CD4-positive, alpha-beta memory T cell (primary cell): ENCODE measurements around the gene HTR7. TPM values are rescaled to one million over a fixed set of nuclear protein-coding genes. Genes with fewer than 3 reads are reported as not detected.

Source experiments
- CTCF ChIA-PET: fragments of 350-600 bp; sonication (Branson Sonifier 250); formaldehyde crosslinking; loops from one replicate; lab custom pipeline; 2021; ENCODE audit warnings: inconsistent platforms; ENCODE audit not compliant: partially characterized antibody; lab: Charles Lee
- POLR2A ChIA-PET: fragments of 350-600 bp; sonication (Branson Sonifier 250); formaldehyde crosslinking; loops from one replicate; lab custom pipeline; 2021; ENCODE audit not compliant: partially characterized antibody; lab: Charles Lee
- DNase-seq, 5 donors: peaks; one replicate each; pipeline versions ENCODE4 v3.0.0 to v3.0.0-alpha.2; 2020 to 2022; ENCODE audit warnings: mixed read lengths in 1 of 5
- H3K27ac ChIP-seq: one replicate; pipeline ENCODE4 v1.7.0; 2013; ENCODE audit warnings: low read depth, low read length
- H3K27me3 ChIP-seq: 2 replicates; pipeline ENCODE4 v1.7.0; 2013; ENCODE audit warnings: mild to moderate bottlenecking, low read length, moderate library complexity; ENCODE audit not compliant: insufficient read depth
- H3K36me3 ChIP-seq: 2 replicates; pipeline ENCODE4 v1.7.0; 2013; ENCODE audit warnings: mild to moderate bottlenecking, low read length, moderate library complexity; ENCODE audit not compliant: insufficient read depth
- H3K4me1 ChIP-seq: 2 replicates; pipeline ENCODE4 v1.7.0; 2013; ENCODE audit warnings: mild to moderate bottlenecking, low read length, moderate library complexity; ENCODE audit not compliant: insufficient read depth
- H3K4me3 ChIP-seq, 2 donors: one replicate each; pipeline ENCODE4 v1.7.0; 2013; ENCODE audit warnings: low read length in 2 of 2, mild to moderate bottlenecking in 1 of 2
- H3K9me3 ChIP-seq, 2 donors: one replicate each; pipeline ENCODE4 v1.7.0; 2013; ENCODE audit warnings: low read length in 2 of 2, control low read depth in 1 of 2; ENCODE audit not compliant: control insufficient read depth in 1 of 2
- H3K27ac Mint-ChIP-seq, 7 donors: one replicate each; pipeline ENCODE4 v1.8.0; 2020 to 2021; ENCODE audit warnings: mixed read lengths in 7 of 7, mild to moderate bottlenecking in 6 of 7, inconsistent platforms in 3 of 7, moderate library complexity in 3 of 7
- H3K27me3 Mint-ChIP-seq, 2 donors: one replicate each; pipeline ENCODE4 v1.8.0; 2020 to 2021; ENCODE audit warnings: mixed read lengths in 2 of 2
- H3K36me3 Mint-ChIP-seq, 2 donors: one replicate each; pipeline ENCODE4 v1.8.0; 2020 to 2021; ENCODE audit warnings: mixed read lengths in 2 of 2, inconsistent platforms in 1 of 2, mild to moderate bottlenecking in 1 of 2
- H3K4me1 Mint-ChIP-seq, 4 donors: one replicate each; pipeline ENCODE4 v1.8.0; 2020 to 2021; ENCODE audit warnings: mixed read lengths in 4 of 4, mild to moderate bottlenecking in 1 of 4
- H3K4me3 Mint-ChIP-seq, 8 donors: one replicate each; pipeline ENCODE4 v1.8.0; 2020 to 2021; ENCODE audit warnings: mixed read lengths in 8 of 8, mild to moderate bottlenecking in 7 of 8, moderate library complexity in 6 of 8, inconsistent platforms in 3 of 8
- H3K9me3 Mint-ChIP-seq, 8 donors: one replicate each; pipeline ENCODE4 v1.8.0; 2020 to 2021; ENCODE audit warnings: mixed read lengths in 8 of 8, mild to moderate bottlenecking in 5 of 8, inconsistent platforms in 3 of 8, moderate library complexity in 1 of 8
- intact Hi-C: fragments of 100-400 bp; cut with micrococcal nuclease; formaldehyde crosslinking; loops from one replicate; pipeline ENCODE4 v1.15.1; 2023
- polyA plus RNA-seq, 2 donors: library from polyadenylated mRNA; unstranded; fragments of 300-500 nt; fragmentation: Illumina TruSeq; gene quantifications; one replicate each; pipeline ENCODE4 v1.2.3, GENCODE V29; 2021
- total RNA-seq, 2 experiments: library from RNA; stranded (reverse); gene quantifications; one replicate each; pipeline ENCODE4 v1.2.3, GENCODE V29; 2021

HTR7 gene
- total and polyA plus RNA-seq, 4 experiments from 2014 or later, result not detected

- no peak for DNase-seq
- H3K9me3 ChIP-seq, result no peaks in the 10 kb centered on the region
- Mint-ChIP-seq H3K27ac (no peak overlapping the region), H3K9me3 (peaks cover 0 to 11% (median 8%) of the 10 kb centered on the region in 8 donors), H3K27me3 (peaks cover 1 to 5% of the 10 kb centered on the region in 2 donors), H3K36me3 (no peaks in the 10 kb centered on the region), H3K4me1 (no peaks in the 10 kb centered on the region), H3K4me3 (no peak overlapping the region)
- ChIA-PET POLR2A (no interaction called here), CTCF (interaction anchor here (1.8 kb wide), 1 partner anchor 11 kb away, joined by 7 read pairs; no protein-coding TSS in a partner anchor)
- no peaks in the 10 kb centered on the region for H3K27me3 ChIP-seq
- no peaks in the 10 kb centered on the region for H3K4me1 ChIP-seq
- intact Hi-C loops, result no loop called here
- H3K4me3 ChIP-seq, result no peak overlapping the region
- no peak overlapping the region for H3K27ac ChIP-seq
- no peaks in the 10 kb centered on the region for H3K36me3 ChIP-seq
These were observed 58.7 kb downstream of the HTR7 start for GRCh38 chr10:90799172-90799571.

- no peaks in the 10 kb centered on the region for H3K27me3 ChIP-seq
- no peak for DNase-seq
- H3K27me3 Mint-ChIP-seq, result peaks cover 3 to 5% of the 10 kb centered on the region in 2 donors
- no peaks in the 10 kb centered on the region for H3K36me3 ChIP-seq
- no peaks in the 10 kb centered on the region for H3K4me1 Mint-ChIP-seq
- no peaks in the 10 kb centered on the region for H3K36me3 Mint-ChIP-seq
- no peak overlapping the region for H3K27ac Mint-ChIP-seq
- no peak overlapping the region for H3K4me3 ChIP-seq
- ChIA-PET CTCF (interaction anchor here (1.8 kb wide), 1 partner anchor 10 kb away, joined by 7 read pairs; no protein-coding TSS in a partner anchor), POLR2A (no interaction called here)
- H3K4me1 ChIP-seq, result no peaks in the 10 kb centered on the region
- peaks cover 0 to 11% (median 8%) of the 10 kb centered on the region in 8 donors for H3K9me3 Mint-ChIP-seq
- no peaks in the 10 kb centered on the region for H3K9me3 ChIP-seq
- no peak overlapping the region for H3K4me3 Mint-ChIP-seq
- H3K27ac ChIP-seq, result no peak overlapping the region
- intact Hi-C loops, result no loop called here
These were observed 59.4 kb downstream of the HTR7 start for GRCh38 chr10:90798482-90798881.

- ChIA-PET POLR2A (no interaction called here), CTCF (no interaction called here)
- peaks cover 0 to 6% (median 3%) of the 10 kb centered on the region in 8 donors for H3K9me3 Mint-ChIP-seq
- no peak overlapping the region for H3K27ac Mint-ChIP-seq
- no peaks in the 10 kb centered on the region for H3K4me1 ChIP-seq
- no peak for DNase-seq
- H3K4me3 ChIP-seq, result no peak overlapping the region
- H3K4me3 Mint-ChIP-seq, result no peak overlapping the region
- H3K27ac ChIP-seq, result no peak overlapping the region
- H3K36me3 Mint-ChIP-seq, result no peaks in the 10 kb centered on the region
- intact Hi-C loops, result no loop called here
- H3K9me3 ChIP-seq, result no peaks in the 10 kb centered on the region
- H3K27me3 Mint-ChIP-seq, result peaks cover 8 to 12% of the 10 kb centered on the region in 2 donors
- no peaks in the 10 kb centered on the region for H3K36me3 ChIP-seq
- no peaks in the 10 kb centered on the region for H3K27me3 ChIP-seq
- H3K4me1 Mint-ChIP-seq, result no peaks in the 10 kb centered on the region
These were observed 67.4 kb downstream of the HTR7 start for GRCh38 chr10:90790422-90790821.

- POLR2A ChIA-PET, result no interaction called here
- H3K9me3 ChIP-seq, result no peaks in the 10 kb centered on the region
- intact Hi-C loops, result loop anchor here (1.0 to 5.0 kb wide), 2 partner anchors 996 to 1362 kb away; no protein-coding TSS in a partner anchor
- Mint-ChIP-seq H3K4me1 (no peaks in the 10 kb centered on the region), H3K4me3 (no peak overlapping the region), H3K27me3 (peaks cover 8 to 10% of the 10 kb centered on the region in 2 donors), H3K27ac (no peak overlapping the region), H3K9me3 (peaks cover 0 to 3% (median 0%) of the 10 kb centered on the region in 8 donors), H3K36me3 (no peaks in the 10 kb centered on the region)
- H3K27ac ChIP-seq, result no peak overlapping the region
- no peak for DNase-seq
- CTCF ChIA-PET, result interaction anchor here (1.2 to 1.7 kb wide), 5 partner anchors 10 to 994 kb away, joined by 3 to 16 read pairs (median 4); partner anchors contain the start of gene RPP30
- H3K27me3 ChIP-seq, result no peaks in the 10 kb centered on the region
- no peaks in the 10 kb centered on the region for H3K4me1 ChIP-seq
- no peaks in the 10 kb centered on the region for H3K36me3 ChIP-seq
- no peak overlapping the region for H3K4me3 ChIP-seq
These were observed 68.9 kb downstream of the HTR7 start for GRCh38 chr10:90788968-90789367.

GRCh38 chr10:90788199-90788491 is 69.7 kb downstream of the HTR7 start:
- Histone ChIP-seq H3K4me1 (no peaks in the 10 kb centered on the region), H3K36me3 (no peaks in the 10 kb centered on the region), H3K27ac (no peak overlapping the region), H3K9me3 (no peaks in the 10 kb centered on the region), H3K27me3 (no peaks in the 10 kb centered on the region), H3K4me3 (no peak overlapping the region)
- peaks cover 8 to 9% of the 10 kb centered on the region in 2 donors for H3K27me3 Mint-ChIP-seq
- POLR2A ChIA-PET, result no interaction called here
- no peaks in the 10 kb centered on the region for H3K36me3 Mint-ChIP-seq
- H3K4me1 Mint-ChIP-seq, result no peaks in the 10 kb centered on the region
- intact Hi-C loops, result loop anchor here (1.0 to 5.0 kb wide), 2 partner anchors 995 to 1361 kb away; no protein-coding TSS in a partner anchor
- H3K4me3 Mint-ChIP-seq, result no peak overlapping the region
- no peak for DNase-seq
- CTCF ChIA-PET, result interaction anchor here (0.7 to 2.7 kb wide), 9 partner anchors 10 to 1363 kb away, joined by 3 to 16 read pairs (median 4); partner anchors contain the start of gene RPP30
- H3K27ac Mint-ChIP-seq, result no peak overlapping the region
- H3K9me3 Mint-ChIP-seq, result peaks cover 0 to 3% (median 0%) of the 10 kb centered on the region in 8 donors

GRCh38 chr10:90787393-90788198 is 70.2 kb downstream of the HTR7 start:
- no peak overlapping the region for H3K4me3 Mint-ChIP-seq
- DNase-seq, result peak in 4 of 5 donors; percentile 7 to 29 (median 22)
- Histone ChIP-seq H3K27ac (no peak overlapping the region), H3K9me3 (no peaks in the 10 kb centered on the region), H3K27me3 (no peaks in the 10 kb centered on the region), H3K36me3 (no peaks in the 10 kb centered on the region), H3K4me1 (no peaks in the 10 kb centered on the region), H3K4me3 (no peak overlapping the region)
- no peaks in the 10 kb centered on the region for H3K36me3 Mint-ChIP-seq
- no peaks in the 10 kb centered on the region for H3K4me1 Mint-ChIP-seq
- CTCF ChIA-PET, result interaction anchor here (0.7 to 2.7 kb wide), 13 partner anchors 10 to 1362 kb away, joined by 3 to 16 read pairs (median 3); partner anchors contain the start of gene RPP30
- peaks cover 8% of the 10 kb centered on the region in 2 donors for H3K27me3 Mint-ChIP-seq
- no peak overlapping the region for H3K27ac Mint-ChIP-seq
- POLR2A ChIA-PET, result no interaction called here
- intact Hi-C loops, result loop anchor here (1.0 to 5.0 kb wide), 2 partner anchors 994 to 1360 kb away; no protein-coding TSS in a partner anchor
- peaks cover 0 to under 1% (median 0%) of the 10 kb centered on the region in 8 donors for H3K9me3 Mint-ChIP-seq

- intact Hi-C loops, result loop anchor here (5.0 kb wide), 1 partner anchor 1358 kb away; no protein-coding TSS in a partner anchor
- peaks cover 5 to 6% of the 10 kb centered on the region in 2 donors for H3K27me3 Mint-ChIP-seq
- no peaks in the 10 kb centered on the region for H3K36me3 ChIP-seq
- H3K27ac Mint-ChIP-seq, result no peak overlapping the region
- no peak for DNase-seq
- H3K4me1 ChIP-seq, result no peaks in the 10 kb centered on the region
- H3K4me3 ChIP-seq, result no peak overlapping the region
- no peaks in the 10 kb centered on the region for H3K27me3 ChIP-seq
- CTCF ChIA-PET, result interaction anchor here (0.6 to 2.7 kb wide), 5 partner anchors 12 to 990 kb away, joined by 3 to 6 read pairs (median 4); no protein-coding TSS in a partner anchor
- POLR2A ChIA-PET, result no interaction called here
- no peaks in the 10 kb centered on the region for H3K9me3 Mint-ChIP-seq
- H3K27ac ChIP-seq, result no peak overlapping the region
- no peaks in the 10 kb centered on the region for H3K9me3 ChIP-seq
- H3K4me1 Mint-ChIP-seq, result no peaks in the 10 kb centered on the region
- H3K36me3 Mint-ChIP-seq, result no peaks in the 10 kb centered on the region
- no peak overlapping the region for H3K4me3 Mint-ChIP-seq
These were observed 72.1 kb downstream of the HTR7 start for GRCh38 chr10:90785782-90786181.
